Measurements from ENCODE around the gene BMPR1B. TPM values are rescaled to one million over a fixed set of nuclear protein-coding genes. Genes with fewer than 3 reads are reported as not detected.

BMPR1B gene
- total RNA-seq, 1 experiment from 2014 or later = 0.35 TPM

GRCh38 chr4:95181996-95182306, 424.2 kb downstream of the BMPR1B start:
- no peak overlapping the region for H2BK15ac ChIP-seq (ENCODE audit: low read depth, low read length)
- H4K8ac ChIP-seq (replicated peaks; ENCODE audit: insufficient read length, low read depth, low read length) = no peak overlapping the region
- no peaks in the 10 kb centered on the region for H3K79me1 ChIP-seq (ENCODE audit: insufficient read depth, low read depth, low read length, poor library complexity, severe bottlenecking)
- H2AFZ ChIP-seq (ENCODE audit: low read length) = no peak overlapping the region
- TF ChIP-seq CTCF (conservative IDR thresholded peaks at IDR 0.05) = no peak
- no peak overlapping the region for H3K23ac ChIP-seq (ENCODE audit: insufficient read length, low read depth, low read length)
- no peak overlapping the region for H2AK5ac ChIP-seq (ENCODE audit: insufficient read length, low read length)
- no peak for DNase-seq
- no peaks in the 10 kb centered on the region for H3K79me2 ChIP-seq (ENCODE audit: insufficient read depth, low read length)
- no peaks in the 10 kb centered on the region for H4K20me1 ChIP-seq (ENCODE audit: control insufficient read depth, insufficient read depth, insufficient read length)
- Mint-ChIP-seq H3K36me3 (ENCODE audit: insufficient read depth in 1 of 3, low read depth in 3 of 3) (peaks cover 12 to 16% (median 13%) of the 10 kb centered on the region in 3 experiments), H3K27ac (no peak overlapping the region), H3K27me3 (ENCODE audit: low read depth) (peaks cover 8% of the 10 kb centered on the region), H3K4me3 (no peak overlapping the region), H3K9me3 (peaks cover 14 to 15% of the 10 kb centered on the region in 2 experiments), H3K4me1 (peaks cover 21 to 23% of the 10 kb centered on the region in 2 experiments)
- no peak overlapping the region for H3K4me2 ChIP-seq (ENCODE audit: insufficient read depth, insufficient read length, low read length)
- H3K18ac ChIP-seq (ENCODE audit: insufficient read length, low read depth, low read length) = no peak overlapping the region
- no peak overlapping the region for H2BK5ac ChIP-seq (ENCODE audit: insufficient read length, low read length)
- no peak overlapping the region for H3K14ac ChIP-seq (ENCODE audit: insufficient read depth, low read length)
- H3K9me3 ChIP-seq (ENCODE audit: control insufficient read depth, low read depth, low read length) = peaks cover 12% of the 10 kb centered on the region
- H3K23me2 ChIP-seq (ENCODE audit: insufficient read length, low read depth, low read length, poor library complexity, severe bottlenecking) = no peaks in the 10 kb centered on the region
- no peak overlapping the region for H2BK120ac ChIP-seq (ENCODE audit: low read depth, low read length, poor library complexity, severe bottlenecking)
- no peaks in the 10 kb centered on the region; the same call in 1 of the 2 replicates for H3K4me1 ChIP-seq (ENCODE audit: insufficient read depth, low read length)
- WGBS (ENCODE audit: extremely low coverage, insufficient read length, low lambda C conversion rate) = no CpG with 5 or more reads among the region's 2 CpGs
- no peak overlapping the region for H3K27ac ChIP-seq (ENCODE audit: insufficient read length, low read depth, low read length)
- no peak overlapping the region for H2BK12ac ChIP-seq (ENCODE audit: insufficient read length, low read depth, low read length)
- no peak overlapping the region for H4K91ac ChIP-seq (ENCODE audit: insufficient read length, low read depth, low read length)
- no peak overlapping the region for H4K5ac ChIP-seq (ENCODE audit: insufficient read length, low read depth, low read length)
- H3T11ph ChIP-seq (ENCODE audit: low read length) = no peak overlapping the region
- no peak overlapping the region for H3K4ac ChIP-seq (ENCODE audit: low read depth, low read length)
- H2BK20ac ChIP-seq (ENCODE audit: low read depth, low read length, poor library complexity, severe bottlenecking) = no peak overlapping the region
- no peak overlapping the region for H3K9ac ChIP-seq (ENCODE audit: extremely low read depth, insufficient read length, low read length)
- no peaks in the 10 kb centered on the region for H3K27me3 ChIP-seq (ENCODE audit: insufficient read depth, low read length)
- H3K56ac ChIP-seq (ENCODE audit: insufficient read length, low read depth, low read length) = no peak overlapping the region

All from H9 (cell line).